Tibial nerve (tissue), 4 donors: Measurements from ENCODE around the gene GSE1. TPM values are rescaled to one million over a fixed set of nuclear protein-coding genes. Genes with fewer than 3 reads are reported as not detected.

Experiments
- DNase-seq, 2 donors: peaks; one replicate each; pipeline ENCODE4 v3.0.0-alpha.2; 2019; ENCODE audit warnings: low spot score in 2 of 2
- H3K27ac ChIP-seq, 4 donors: fragments of 200-600 bp; sonication (generic) in 3 of 4; one replicate each; pipeline ENCODE4 v1.5.1; 2017 to 2019; ENCODE audit warnings: mild to moderate bottlenecking in 1 of 4
- H3K27me3 ChIP-seq, 2 donors: fragments of 200-600 bp; sonication (generic) in 1 of 2; one replicate each; pipeline versions ENCODE4 v1.5.1 to v1.6.0; 2017 to 2019
- H3K36me3 ChIP-seq, 3 donors: fragments of 200-600 bp; sonication (generic); one replicate each; pipeline ENCODE4 v1.5.1; 2018 to 2019
- H3K4me1 ChIP-seq, 4 donors: fragments of 200-600 bp; sonication (generic) in 3 of 4; one replicate each; pipeline ENCODE4 v1.5.1; 2017 to 2019
- H3K4me3 ChIP-seq, 4 donors: fragments of 200-600 bp; sonication (generic) in 3 of 4; one replicate each; pipeline ENCODE4 v1.5.1; 2017 to 2019; ENCODE audit warnings: mild to moderate bottlenecking in 1 of 4, moderate library complexity in 1 of 4
- H3K9me3 ChIP-seq, 4 donors: fragments of 200-600 bp; sonication (generic) in 3 of 4; one replicate each; pipeline ENCODE4 v1.5.1; 2017 to 2019
- EP300 ChIP-seq, 2 donors: sonication (generic); formaldehyde crosslinking; IDR thresholded peaks; one replicate each; pipeline ENCODE4 v1.6.1; 2017; ENCODE audit warnings: antibody characterized with exemption in 2 of 2, mild to moderate bottlenecking in 1 of 2
- POLR2A ChIP-seq, 2 donors: fragments of 450-650 bp; IDR thresholded peaks; one replicate each; pipeline ENCODE4 v1.6.1; 2017; ENCODE audit warnings: antibody characterized with exemption in 2 of 2, mild to moderate bottlenecking in 2 of 2, moderate library complexity in 2 of 2
- WGBS, 2 donors: methylation state at CpG; one replicate each; pipeline ENCODE4 v1.1.5; 2018; 5-methylcytosine and 5-hydroxymethylcytosine counted together
- total RNA-seq, 4 donors: library from RNA; depleted of rRNA; stranded (reverse); fragments of >200 nt; gene quantifications; one replicate each; pipeline ENCODE4 v1.1.0, GENCODE V29; 2016
- TF ChIP-seq, protein P1 (sequence below), 5 experiments: fragments of 200-600 bp in 3 of 5; fragments of 450-650 bp in 2 of 5; sonication (generic) in 3 of 5; IDR thresholded peaks; one replicate each; pipeline ENCODE4 v1.5.1; 2016 to 2019; ENCODE audit warnings: antibody characterized with exemption in 5 of 5, mild to moderate bottlenecking in 3 of 5, moderate library complexity in 2 of 5

GSE1 gene
- total RNA-seq, 4 donors from 2014 or later = 65.1 to 147 (median 83.5) TPM

DNA sequence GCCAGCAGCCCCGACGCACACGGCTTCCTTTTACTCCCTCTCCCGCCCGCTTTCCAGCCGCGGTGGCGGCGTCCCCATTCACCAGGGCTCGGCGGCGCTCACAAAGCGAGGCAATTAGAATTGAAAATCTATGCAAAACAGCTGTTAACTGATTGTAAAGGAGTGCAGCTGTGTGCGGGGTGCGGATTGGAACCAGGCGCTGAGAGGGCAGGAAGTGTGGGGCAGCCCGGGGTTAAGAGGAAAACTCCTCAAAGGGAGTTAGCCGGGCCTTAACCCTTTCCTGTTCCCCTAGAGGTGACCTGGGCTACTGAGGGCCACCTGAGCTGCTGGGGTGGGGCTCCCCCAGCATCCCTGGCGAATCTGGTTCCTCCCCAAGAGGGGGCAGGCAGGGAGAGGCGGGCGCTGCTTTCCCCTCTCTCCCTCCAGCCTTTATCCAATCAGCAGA, 5.8 kb upstream of the GSE1 start:
- Histone ChIP-seq H3K27ac (no peak overlapping the region), H3K36me3 (no peaks in the 10 kb centered on the region), H3K4me3 (no peak overlapping the region), H3K9me3 (no peaks in the 10 kb centered on the region), H3K27me3 (no peaks in the 10 kb centered on the region), H3K4me1 (peaks cover 0 to 47% (median 26%) of the 10 kb centered on the region in 4 donors)
- DNase-seq = no peak
- 17 to 27% methylated on average over 19 to 21 of the region's 21 CpGs for WGBS, 2 donors
- TF ChIP-seq EP300 (IDR thresholded peaks at IDR 0.05) = no peak
- TF ChIP-seq, protein P1, sequence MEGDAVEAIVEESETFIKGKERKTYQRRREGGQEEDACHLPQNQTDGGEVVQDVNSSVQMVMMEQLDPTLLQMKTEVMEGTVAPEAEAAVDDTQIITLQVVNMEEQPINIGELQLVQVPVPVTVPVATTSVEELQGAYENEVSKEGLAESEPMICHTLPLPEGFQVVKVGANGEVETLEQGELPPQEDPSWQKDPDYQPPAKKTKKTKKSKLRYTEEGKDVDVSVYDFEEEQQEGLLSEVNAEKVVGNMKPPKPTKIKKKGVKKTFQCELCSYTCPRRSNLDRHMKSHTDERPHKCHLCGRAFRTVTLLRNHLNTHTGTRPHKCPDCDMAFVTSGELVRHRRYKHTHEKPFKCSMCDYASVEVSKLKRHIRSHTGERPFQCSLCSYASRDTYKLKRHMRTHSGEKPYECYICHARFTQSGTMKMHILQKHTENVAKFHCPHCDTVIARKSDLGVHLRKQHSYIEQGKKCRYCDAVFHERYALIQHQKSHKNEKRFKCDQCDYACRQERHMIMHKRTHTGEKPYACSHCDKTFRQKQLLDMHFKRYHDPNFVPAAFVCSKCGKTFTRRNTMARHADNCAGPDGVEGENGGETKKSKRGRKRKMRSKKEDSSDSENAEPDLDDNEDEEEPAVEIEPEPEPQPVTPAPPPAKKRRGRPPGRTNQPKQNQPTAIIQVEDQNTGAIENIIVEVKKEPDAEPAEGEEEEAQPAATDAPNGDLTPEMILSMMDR (IDR thresholded peaks at IDR 0.05) = no peak
- TF ChIP-seq POLR2A (IDR thresholded peaks at IDR 0.05) = no peak

DNA sequence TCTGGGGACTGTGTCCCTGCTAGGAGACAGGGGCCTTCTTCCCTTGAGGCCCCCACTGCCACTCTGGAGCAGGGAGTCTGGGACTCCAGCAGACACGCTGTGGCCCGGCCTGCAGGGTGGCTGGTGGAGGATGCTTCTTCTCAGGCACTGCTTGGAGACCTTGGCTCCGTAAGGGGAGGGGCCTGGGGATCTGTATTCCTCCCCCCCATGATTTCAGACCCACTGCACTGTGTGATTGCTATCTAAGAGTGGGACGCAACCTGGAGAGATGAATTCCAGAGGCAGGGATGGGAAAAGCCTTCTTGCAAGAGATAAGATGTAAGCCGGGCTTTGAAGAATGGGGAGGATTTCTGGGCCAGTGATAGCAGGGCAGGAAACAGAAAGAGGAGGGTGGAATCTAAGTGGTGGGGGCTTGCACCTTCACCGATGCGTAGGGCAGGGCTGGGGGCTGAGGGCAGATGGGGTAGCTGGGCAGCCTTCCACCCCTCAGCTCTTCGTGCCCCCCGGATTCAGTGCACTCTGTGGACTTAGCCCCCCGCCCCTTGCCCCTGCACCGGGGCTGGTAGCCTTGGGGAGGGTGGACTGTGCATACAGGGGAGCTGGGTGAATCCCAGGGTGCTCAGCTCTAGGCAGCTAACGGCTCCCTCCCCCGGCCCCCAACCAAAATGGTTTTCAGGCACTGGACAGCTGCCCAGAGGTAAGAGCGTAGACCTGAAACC, 5.2 kb upstream of the GSE1 start:
- TF ChIP-seq POLR2A (IDR thresholded peaks at IDR 0.05) (no peak), EP300 (IDR thresholded peaks at IDR 0.05) (no peak)
- TF ChIP-seq, protein P1 (IDR thresholded peaks at IDR 0.05) = no peak

DNA sequence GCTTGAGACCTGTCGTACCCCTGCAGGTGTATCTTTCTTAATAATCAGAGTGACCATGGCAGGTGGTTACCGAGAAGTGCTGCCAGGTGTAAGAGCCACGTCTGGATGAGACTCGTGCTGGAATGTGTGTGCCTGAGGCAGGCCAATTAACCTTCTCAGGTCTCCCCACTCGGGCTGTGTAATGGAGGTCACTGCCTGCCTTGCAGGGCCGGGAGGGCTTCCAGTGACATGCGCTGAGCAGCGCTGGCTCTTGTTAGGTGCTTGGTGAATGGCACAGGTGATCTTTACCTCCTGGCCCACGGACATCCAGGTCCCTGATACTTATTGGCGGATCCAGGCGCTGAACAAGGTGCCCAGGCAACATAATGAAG, 4.6 kb upstream of the GSE1 start:
- DNase-seq = no peak
- Histone ChIP-seq H3K4me1 (peaks cover 0 to 50% (median 29%) of the 10 kb centered on the region in 4 donors), H3K27ac (no peak overlapping the region), H3K9me3 (no peaks in the 10 kb centered on the region), H3K36me3 (no peaks in the 10 kb centered on the region), H3K4me3 (no peak overlapping the region), H3K27me3 (no peaks in the 10 kb centered on the region)
- 90 to 95% methylated on average over 11 of the region's 11 CpGs for WGBS, 2 donors
- TF ChIP-seq POLR2A (IDR thresholded peaks at IDR 0.05) = no peak
- TF ChIP-seq, protein P1 (IDR thresholded peaks at IDR 0.05) = no peak
- TF ChIP-seq EP300 (IDR thresholded peaks at IDR 0.05) = no peak

More for the DNA sequence above, 5.2 kb upstream of the GSE1 start:
- H3K36me3 ChIP-seq = no peaks in the 10 kb centered on the region
- H3K27me3 ChIP-seq = no peaks in the 10 kb centered on the region
- H3K9me3 ChIP-seq = no peaks in the 10 kb centered on the region
- H3K4me3 ChIP-seq = no peak overlapping the region
- 87 to 90% methylated on average over 11 to 14 of the region's 14 CpGs for WGBS, 2 donors
- DNase-seq = no peak
- peaks cover 0 to 47% (median 29%) of the 10 kb centered on the region in 4 donors for H3K4me1 ChIP-seq
- no peak overlapping the region for H3K27ac ChIP-seq

DNA sequence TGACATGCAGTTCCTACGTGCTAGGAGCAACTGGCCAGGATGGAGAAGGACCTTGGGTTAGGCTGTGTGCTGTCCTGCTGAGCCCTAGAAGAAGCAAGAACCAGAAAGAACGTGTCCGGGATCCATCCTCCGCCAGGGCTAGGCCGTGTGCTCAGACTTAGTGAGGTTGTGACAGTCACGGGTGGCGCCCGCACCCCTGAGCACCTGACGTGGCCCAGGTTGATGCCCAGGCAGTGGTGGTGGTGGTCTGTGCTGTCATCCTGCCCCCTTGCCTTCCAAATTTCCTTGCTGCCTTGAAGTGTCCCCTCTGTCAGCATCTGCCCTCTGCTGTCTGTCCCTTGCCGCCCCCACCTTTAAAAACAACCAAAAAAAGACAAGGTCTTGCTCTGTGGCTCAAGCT, 4.2 kb upstream of the GSE1 start:
- no peak for TF ChIP-seq POLR2A (IDR thresholded peaks at IDR 0.05)
- no peak for TF ChIP-seq EP300 (IDR thresholded peaks at IDR 0.05)
- TF ChIP-seq, protein P1 (IDR thresholded peaks at IDR 0.05) = no peak
- no peak for DNase-seq
- Histone ChIP-seq H3K4me1 (peaks cover 0 to 54% (median 29%) of the 10 kb centered on the region in 4 donors), H3K9me3 (no peaks in the 10 kb centered on the region), H3K36me3 (no peaks in the 10 kb centered on the region), H3K4me3 (no peak overlapping the region), H3K27ac (no peak overlapping the region), H3K27me3 (no peaks in the 10 kb centered on the region)
- WGBS, 2 donors = 88 to 92% methylated on average over 8 to 10 of the region's 10 CpGs

DNA sequence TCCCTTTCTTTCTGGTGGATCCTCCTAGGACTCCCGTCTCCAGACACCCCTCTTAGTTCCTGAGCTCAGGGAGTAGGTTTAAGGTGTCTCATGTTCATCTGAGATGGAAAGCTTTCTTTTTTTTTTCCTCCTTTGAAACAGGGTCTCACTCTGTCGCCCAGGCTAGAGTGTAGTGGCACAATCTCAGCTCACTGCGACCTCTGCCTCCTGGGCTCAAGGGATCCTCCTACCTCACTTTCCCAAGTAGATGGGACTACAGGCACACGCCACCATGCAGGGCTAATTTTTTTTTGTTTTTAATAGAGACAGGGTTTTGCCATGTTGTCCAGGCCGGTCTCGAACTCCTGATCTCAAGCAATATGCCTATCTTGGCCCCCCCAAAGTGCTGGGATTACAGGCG, 3.6 kb upstream of the GSE1 start:
- H3K9me3 ChIP-seq = no peaks in the 10 kb centered on the region
- H3K27me3 ChIP-seq = no peaks in the 10 kb centered on the region
- H3K27ac ChIP-seq = no peak overlapping the region
- no peak for DNase-seq
- no peak overlapping the region for H3K4me3 ChIP-seq
- H3K36me3 ChIP-seq = no peaks in the 10 kb centered on the region
- WGBS, 2 donors = 96 to 97% methylated on average over 7 of the region's 7 CpGs
- H3K4me1 ChIP-seq = peaks cover 0 to 60% (median 34%) of the 10 kb centered on the region in 4 donors
- TF ChIP-seq, protein P1 (IDR thresholded peaks at IDR 0.05) = no peak
- TF ChIP-seq EP300 (IDR thresholded peaks at IDR 0.05) = no peak
- no peak for TF ChIP-seq POLR2A (IDR thresholded peaks at IDR 0.05)
